ENCODE data around the gene PKD1.
A peak's percentile ranks its signal among the peaks of the same experiment; 100 is the strongest.

Gene PKD1

GRCh38 chr16:2066139-2066538 is 69.6 kb downstream of the PKD1 start:
- no peak for DNase-seq

- no peak for DNase-seq
Measured at GRCh38 chr16:2064368-2064945, 71.2 kb downstream of the PKD1 start.

GRCh38 chr16:2063861-2064260 is 71.8 kb downstream of the PKD1 start:
- DNase-seq = no peak

GRCh38 chr16:2062801-2063200 is 72.9 kb downstream of the PKD1 start:
- no peak for DNase-seq

- DNase-seq = no peak
Measured at GRCh38 chr16:2061526-2061925, 74.2 kb downstream of the PKD1 start.

- DNase-seq = no peak
Measured at GRCh38 chr16:2061023-2061422, 74.7 kb downstream of the PKD1 start.

- no peak for DNase-seq
Measured at GRCh38 chr16:2060346-2060745, 75.4 kb downstream of the PKD1 start.

- DNase-seq = peak; percentile 41
Measured at GRCh38 chr16:2058872-2059271, 76.8 kb downstream of the PKD1 start.

- DNase-seq = no peak
Measured at GRCh38 chr16:2058420-2058819, 77.3 kb downstream of the PKD1 start.

GRCh38 chr16:2057438-2057837 is 78.3 kb downstream of the PKD1 start:
- DNase-seq = no peak

- DNase-seq = peak; percentile 86
Measured at GRCh38 chr16:2056681-2057407, 78.9 kb downstream of the PKD1 start.

- DNase-seq = no peak
Measured at GRCh38 chr16:2056077-2056476, 79.6 kb downstream of the PKD1 start.

GRCh38 chr16:2054543-2055245 is 81.0 kb downstream of the PKD1 start:
- peak; percentile 88 for DNase-seq

- DNase-seq = no peak
Measured at GRCh38 chr16:2053897-2054296, 81.8 kb downstream of the PKD1 start.

GRCh38 chr16:2053211-2053610 is 82.5 kb downstream of the PKD1 start:
- no peak for DNase-seq

GRCh38 chr16:2048116-2048543 is 87.6 kb downstream of the PKD1 start:
- no peak for DNase-seq

- peak; percentile 72 for DNase-seq
Measured at GRCh38 chr16:2047330-2048115, 88.2 kb downstream of the PKD1 start, which contains the start of the genes NTHL1 and TSC2. NTHL1 (minus strand) TSS chr16:2047834; CDS start chr16:2047823, 11 bp downstream. TSC2 (plus strand) TSS chr16:2047985; CDS start chr16:2048616, 631 bp downstream.

- DNase-seq = no peak
Measured at GRCh38 chr16:2046893-2047329, 88.8 kb downstream of the PKD1 start.

GRCh38 chr16:2045965-2046892 is 89.5 kb downstream of the PKD1 start:
- DNase-seq = no peak

GRCh38 chr16:2044541-2044940 is 91.2 kb downstream of the PKD1 start:
- DNase-seq = no peak

- DNase-seq = no peak
Measured at GRCh38 chr16:2043667-2044451, 91.8 kb downstream of the PKD1 start.

Measured in DMS79 (cell line).